GM19025 (cell line): Measurements from ENCODE around the gene BRINP3.

Experiments
- ATAC-seq: cut with Tn5 transposase; IDR thresholded peaks from one replicate; pipeline ENCODE4 v1.9.1; 2021; ENCODE audit warnings: mild to moderate bottlenecking, low read depth, moderate library complexity; ENCODE audit not compliant: unreplicated experiment

The BRINP3 gene

GRCh38 chr1:190453550-190453949 lies 24.1 kb downstream of the BRINP3 start:
- no peak for ATAC-seq

GRCh38 chr1:190452272-190452848 lies 25.3 kb downstream of the BRINP3 start:
- no peak for ATAC-seq

GRCh38 chr1:190444464-190444863 lies 33.2 kb downstream of the BRINP3 start:
- no peak for ATAC-seq

- ATAC-seq: no peak
Observed at GRCh38 chr1:190439447-190439846, 38.2 kb downstream of the BRINP3 start.

- ATAC-seq: no peak
Observed at GRCh38 chr1:190436615-190437014, 41.0 kb downstream of the BRINP3 start.

- ATAC-seq: no peak
Observed at GRCh38 chr1:190429932-190430331, 47.7 kb downstream of the BRINP3 start.

- ATAC-seq: no peak
Observed at GRCh38 chr1:190429141-190429540, 48.5 kb downstream of the BRINP3 start.

GRCh38 chr1:190416239-190416638 lies 61.4 kb downstream of the BRINP3 start:
- no peak for ATAC-seq

- ATAC-seq: no peak
Observed at GRCh38 chr1:190413142-190413541, 64.5 kb downstream of the BRINP3 start.

- ATAC-seq: no peak
Observed at GRCh38 chr1:190403402-190403801, 74.3 kb downstream of the BRINP3 start.

GRCh38 chr1:190399233-190399632 lies 78.4 kb downstream of the BRINP3 start:
- ATAC-seq: no peak

- ATAC-seq: no peak
Observed at GRCh38 chr1:190391582-190391981, 86.1 kb downstream of the BRINP3 start.

- no peak for ATAC-seq
Observed at GRCh38 chr1:190377991-190378390, 99.7 kb downstream of the BRINP3 start.

- no peak for ATAC-seq
Observed at GRCh38 chr1:190377294-190377693, 100.4 kb downstream of the BRINP3 start.

GRCh38 chr1:190376044-190376443 lies 101.6 kb downstream of the BRINP3 start:
- ATAC-seq: no peak

- ATAC-seq: no peak
Observed at GRCh38 chr1:190373705-190374336, 103.8 kb downstream of the BRINP3 start.

- no peak for ATAC-seq
Observed at GRCh38 chr1:190367200-190367599, 110.5 kb downstream of the BRINP3 start.

GRCh38 chr1:190365283-190365682 lies 112.4 kb downstream of the BRINP3 start:
- no peak for ATAC-seq

- no peak for ATAC-seq
Observed at GRCh38 chr1:190353538-190354101, 124.0 kb downstream of the BRINP3 start.

GRCh38 chr1:190344454-190344853 lies 133.2 kb downstream of the BRINP3 start:
- ATAC-seq: no peak

- ATAC-seq: no peak
Observed at GRCh38 chr1:190338829-190339228, 138.8 kb downstream of the BRINP3 start.

- ATAC-seq: no peak
Observed at GRCh38 chr1:190328871-190329270, 148.8 kb downstream of the BRINP3 start.
